ENCODE results near the gene KDM2A.

KDM2A gene

DNA sequence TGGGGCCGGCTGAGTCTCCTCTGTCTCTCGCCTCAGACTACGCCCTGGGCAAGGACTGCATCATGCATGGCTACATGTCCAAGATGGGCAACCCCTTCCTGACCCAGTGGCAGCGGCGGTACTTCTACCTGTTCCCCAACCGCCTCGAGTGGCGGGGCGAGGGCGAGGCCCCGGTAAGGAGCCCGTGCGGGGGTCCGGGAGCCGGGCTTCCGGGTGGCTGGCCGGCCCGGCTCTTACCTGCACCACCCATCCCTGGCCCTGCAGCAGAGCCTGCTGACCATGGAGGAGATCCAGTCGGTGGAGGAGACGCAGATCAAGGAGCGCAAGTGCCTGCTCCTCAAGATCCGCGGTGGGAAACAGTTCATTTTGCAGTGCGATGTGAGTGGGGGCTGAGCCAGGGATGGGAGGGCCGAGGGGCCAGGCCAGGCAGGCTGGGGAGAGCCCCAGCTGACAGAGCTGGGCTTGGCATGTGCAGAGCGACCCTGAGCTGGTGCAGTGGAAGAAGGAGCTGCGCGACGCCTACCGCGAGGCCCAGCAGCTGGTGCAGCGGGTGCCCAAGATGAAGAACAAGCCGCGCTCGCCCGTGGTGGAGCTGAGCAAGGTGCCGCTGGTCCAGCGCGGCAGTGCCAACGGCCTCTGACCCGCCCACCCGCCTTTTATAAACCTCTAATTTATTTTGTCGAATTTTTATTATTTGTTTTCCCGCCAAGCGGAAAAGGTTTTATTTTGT, 165.9 kb downstream of the KDM2A start:
- no peak for DNase-seq (ENCODE audit: low read depth in 2 of 2)

DNA sequence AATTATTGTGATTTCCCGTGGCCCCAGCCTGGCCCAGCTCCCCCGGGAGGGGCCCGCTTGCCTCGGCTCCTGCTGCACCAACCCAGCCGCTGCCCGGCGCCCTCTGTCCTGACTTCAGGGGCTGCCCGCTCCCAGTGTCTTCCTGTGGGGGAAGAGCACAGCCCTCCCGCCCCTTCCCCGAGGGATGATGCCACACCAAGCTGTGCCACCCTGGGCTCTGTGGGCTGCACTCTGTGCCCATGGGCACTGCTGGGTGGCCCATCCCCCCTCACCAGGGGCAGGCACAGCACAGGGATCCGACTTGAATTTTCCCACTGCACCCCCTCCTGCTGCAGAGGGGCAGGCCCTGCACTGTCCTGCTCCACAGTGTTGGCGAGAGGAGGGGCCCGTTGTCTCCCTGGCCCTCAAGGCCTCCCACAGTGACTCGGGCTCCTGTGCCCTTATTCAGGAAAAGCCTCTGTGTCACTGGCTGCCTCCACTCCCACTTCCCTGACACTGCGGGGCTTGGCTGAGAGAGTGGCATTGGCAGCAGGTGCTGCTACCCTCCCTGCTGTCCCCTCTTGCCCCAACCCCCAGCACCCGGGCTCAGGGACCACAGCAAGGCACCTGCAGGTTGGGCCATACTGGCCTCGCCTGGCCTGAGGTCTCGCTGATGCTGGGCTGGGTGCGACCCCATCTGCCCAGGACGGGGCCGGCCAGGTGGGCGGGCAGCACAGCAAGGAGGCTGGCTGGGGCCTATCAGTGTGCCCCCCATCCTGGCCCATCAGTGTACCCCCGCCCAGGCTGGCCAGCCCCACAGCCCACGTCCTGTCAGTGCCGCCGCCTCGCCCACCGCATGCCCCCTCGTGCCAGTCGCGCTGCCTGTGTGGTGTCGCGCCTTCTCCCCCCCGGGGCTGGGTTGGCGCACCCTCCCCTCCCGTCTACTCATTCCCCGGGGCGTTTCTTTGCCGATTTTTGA, 166.8 kb downstream of the KDM2A start:
- no peak for DNase-seq (ENCODE audit: low read depth in 2 of 2)

DNA sequence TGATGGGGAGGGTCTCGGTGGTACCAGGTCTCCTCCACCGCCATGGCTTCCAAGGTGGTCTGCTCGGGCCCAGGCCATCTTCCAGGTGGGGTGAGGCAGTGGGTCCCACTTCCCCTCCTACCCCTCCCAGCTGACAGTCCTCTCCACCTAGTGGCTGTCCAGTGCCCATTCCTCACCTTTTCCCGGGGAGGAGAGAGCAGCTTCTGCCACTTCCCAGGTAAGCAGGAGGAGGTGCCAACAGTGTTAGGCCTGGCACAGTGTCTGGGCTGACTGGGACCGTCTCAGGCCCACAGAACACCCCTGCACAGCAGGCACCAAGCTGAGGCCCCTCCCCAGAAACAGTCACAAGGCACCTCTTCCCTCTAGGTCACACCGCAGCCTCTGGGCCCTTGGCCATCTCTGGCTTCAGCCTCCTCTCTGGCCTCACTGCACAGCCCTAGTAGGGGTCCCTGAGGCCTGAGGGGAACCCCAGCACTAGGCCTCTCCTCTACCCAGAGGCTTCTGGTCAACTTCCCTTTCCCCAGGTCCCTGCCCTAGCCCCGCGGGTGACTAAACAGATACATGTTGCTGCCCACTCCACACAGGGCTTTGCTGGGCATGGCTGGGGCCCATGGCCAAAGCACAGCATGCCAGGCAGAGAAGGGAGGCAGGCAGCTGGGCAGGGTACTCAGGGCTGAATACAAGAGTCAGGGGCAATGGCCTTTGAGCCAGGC, 167.7 kb downstream of the KDM2A start:
- DNase-seq (ENCODE audit: low read depth in 2 of 2): no peak

DNA sequence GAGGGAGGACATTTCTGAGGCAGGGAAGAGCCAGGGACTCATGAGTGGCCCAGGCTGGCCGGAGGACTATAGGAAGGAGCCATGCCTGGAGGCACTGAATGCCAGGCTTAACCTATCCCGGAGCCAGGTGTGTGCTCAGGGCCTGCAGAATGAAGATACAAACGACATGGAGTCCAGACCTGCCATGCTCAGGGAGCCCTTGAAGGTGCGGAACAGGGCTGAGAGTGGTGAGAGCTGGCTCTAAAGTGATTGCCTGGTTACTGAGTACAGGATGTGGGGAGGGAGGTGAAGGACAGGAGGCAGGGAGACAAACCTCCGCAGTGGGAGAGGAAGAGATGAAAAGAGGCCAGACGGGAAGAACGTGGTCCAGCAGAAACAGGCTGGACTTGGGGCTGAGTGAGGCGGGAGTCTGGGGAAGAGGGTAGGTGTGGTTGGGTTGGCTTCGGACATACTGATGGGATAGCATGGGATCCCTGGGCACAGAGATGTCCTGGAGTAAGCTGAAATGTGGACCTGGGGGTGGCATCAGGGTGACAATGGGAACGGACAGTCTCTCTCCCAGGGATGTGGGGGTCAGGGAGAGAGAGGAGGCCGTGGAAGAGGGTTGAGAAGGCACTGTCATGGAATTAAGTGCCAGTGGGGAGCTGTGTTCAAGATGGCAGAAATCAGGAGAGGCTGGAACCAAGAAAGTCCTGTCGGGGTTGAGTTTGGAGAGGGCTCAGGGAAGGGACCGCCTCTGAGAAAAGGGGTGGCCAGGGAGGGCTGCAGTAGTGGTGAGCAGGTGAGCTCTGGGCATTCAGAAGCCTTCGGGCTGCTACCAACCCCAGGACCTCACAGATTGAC, 168.5 kb downstream of the KDM2A start:
- no peak for DNase-seq (ENCODE audit: low read depth in 2 of 2)

DNA sequence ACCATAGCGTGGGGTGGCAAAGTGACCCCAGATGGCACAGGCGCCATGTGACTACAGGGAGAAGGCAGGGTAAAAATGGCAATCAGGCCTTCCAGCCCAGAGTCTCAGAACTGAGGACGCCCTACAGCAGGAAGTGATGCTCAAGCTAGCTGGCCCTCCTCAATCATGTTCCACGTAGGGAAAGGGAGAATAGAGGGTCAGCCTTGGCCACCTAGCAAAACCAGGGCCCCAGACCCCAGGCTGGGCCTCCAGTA, 169.1 kb downstream of the KDM2A start:
- no peak for DNase-seq (ENCODE audit: low read depth in 2 of 2)

DNA sequence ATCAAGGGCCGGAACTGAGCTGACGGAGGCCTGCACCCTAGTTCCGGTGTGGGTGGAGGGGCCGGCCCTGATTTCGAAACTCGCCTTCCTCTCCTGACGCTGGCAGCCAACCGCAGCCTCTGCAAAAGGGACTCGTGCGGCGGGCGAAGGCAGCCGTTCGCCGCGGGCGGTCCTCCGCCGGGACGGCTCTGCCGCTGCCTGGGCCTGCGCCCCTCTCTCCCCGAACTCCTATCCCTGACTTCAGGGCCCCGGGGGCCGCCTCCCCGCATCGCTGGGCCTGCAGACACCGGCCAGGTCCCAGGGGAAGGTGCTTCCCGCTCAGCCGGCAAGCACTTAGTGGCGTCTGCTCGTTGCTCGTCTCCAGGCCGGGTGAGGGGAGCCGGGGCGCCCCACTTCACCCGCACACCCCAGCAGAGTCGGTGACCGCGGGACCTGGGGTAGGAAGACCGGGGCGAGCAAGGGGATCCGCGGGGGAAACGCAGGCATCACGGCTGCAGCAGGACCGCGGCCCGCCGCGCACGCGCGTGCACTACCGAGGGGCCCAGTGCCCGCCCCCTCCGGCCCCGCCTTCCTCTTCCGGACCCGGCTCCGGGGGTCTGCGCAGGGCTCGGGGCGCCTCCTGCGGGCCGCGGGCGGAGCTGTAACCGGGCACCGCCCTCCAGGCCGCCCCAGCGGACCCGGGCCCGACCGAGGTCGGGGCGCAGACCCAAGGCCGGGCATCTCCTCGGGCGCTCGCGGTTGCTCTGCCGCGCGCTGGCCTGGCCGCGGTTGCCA, 169.6 kb downstream of the KDM2A start:
- peak; percentile 86 for DNase-seq (ENCODE audit: low read depth in 2 of 2)

DNA sequence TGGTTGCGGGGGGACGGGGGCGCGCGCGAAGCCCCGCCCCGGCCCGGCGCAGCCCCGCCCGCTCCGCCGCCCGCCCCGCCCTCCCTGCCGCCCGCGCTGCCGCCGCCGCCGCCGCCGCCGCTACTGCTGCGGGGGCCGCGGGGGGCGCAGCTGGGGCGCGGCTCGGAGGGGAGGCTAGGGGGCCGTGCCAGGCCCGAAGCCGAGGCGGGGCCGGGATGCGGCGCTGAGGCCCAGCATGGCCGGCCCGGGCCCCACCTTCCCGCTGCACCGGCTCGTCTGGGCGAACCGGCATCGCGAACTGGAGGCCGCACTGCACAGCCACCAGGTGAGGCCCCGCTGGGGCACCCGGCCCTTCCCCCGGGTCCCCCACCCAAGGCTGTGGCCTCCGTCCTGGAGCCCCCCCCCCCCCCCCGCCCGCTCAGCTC, 170.2 kb downstream of the KDM2A start, which contains the start of gene ANKRD13D:
ANKRD13D (plus strand) TSS at position 78 of the 425 bp plus-strand sequence; CDS start at position 236, 158 bp downstream.
- no peak for DNase-seq (ENCODE audit: low read depth in 2 of 2)

DNA sequence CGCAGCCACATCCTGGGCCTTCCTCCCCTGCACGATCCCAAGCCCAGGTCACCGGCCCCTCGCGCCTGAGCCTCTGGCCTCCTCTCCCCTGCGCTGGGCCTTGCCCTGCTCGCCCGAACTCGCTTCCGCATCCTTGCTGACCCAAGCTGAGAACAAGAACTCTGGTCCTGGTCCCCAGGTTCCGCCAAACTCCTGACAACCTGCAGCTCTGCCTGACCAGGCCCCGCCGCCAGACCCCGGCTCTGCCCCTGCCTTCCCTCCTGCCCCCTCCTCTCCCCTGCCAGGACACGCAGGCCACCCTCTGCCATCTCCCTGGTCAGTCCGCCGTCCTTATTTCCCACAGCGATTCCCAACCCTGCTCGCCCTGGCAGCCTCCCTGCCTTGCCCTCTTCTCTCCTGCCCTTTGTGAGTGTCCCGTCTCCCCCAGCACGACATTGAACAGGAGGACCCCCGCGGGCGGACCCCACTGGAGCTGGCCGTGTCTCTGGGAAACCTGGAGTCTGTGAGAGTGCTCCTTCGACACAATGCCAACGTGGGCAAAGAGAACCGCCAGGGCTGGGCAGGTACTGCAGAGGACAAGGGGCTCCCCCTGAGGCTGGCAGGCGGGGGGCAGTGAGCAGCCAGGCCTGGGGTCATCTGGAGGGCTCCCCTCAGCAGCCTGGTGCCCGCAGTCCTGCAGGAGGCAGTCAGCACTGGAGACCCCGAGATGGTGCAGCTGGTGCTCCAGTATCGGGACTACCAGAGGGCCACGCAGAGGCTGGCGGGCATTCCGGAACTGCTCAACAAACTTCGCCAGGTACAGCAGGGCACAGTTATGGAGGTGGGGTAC, 170.8 kb downstream of the KDM2A start:
- DNase-seq (ENCODE audit: low read depth in 2 of 2): no peak

DNA sequence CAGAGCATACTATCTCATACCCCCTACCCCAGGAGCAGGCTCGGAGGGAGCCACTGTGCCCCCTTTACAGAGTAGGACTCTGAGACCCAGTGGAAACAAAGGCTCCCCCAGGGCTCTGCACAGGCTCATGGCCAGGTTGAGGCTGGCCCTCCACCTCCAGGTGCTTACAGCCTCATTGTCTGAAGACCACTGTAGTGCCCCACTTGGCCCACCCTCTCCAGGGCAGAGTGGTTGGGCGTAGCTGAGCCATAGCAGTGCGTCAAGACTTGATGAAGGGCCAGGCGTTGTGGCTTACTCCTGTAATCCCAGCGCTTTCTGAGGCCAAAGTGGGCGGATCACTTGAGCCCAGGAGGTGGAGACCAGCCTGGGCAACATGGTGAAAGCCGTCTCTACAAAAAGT, 171.7 kb downstream of the KDM2A start:
- no peak for DNase-seq (ENCODE audit: low read depth in 2 of 2)

DNA sequence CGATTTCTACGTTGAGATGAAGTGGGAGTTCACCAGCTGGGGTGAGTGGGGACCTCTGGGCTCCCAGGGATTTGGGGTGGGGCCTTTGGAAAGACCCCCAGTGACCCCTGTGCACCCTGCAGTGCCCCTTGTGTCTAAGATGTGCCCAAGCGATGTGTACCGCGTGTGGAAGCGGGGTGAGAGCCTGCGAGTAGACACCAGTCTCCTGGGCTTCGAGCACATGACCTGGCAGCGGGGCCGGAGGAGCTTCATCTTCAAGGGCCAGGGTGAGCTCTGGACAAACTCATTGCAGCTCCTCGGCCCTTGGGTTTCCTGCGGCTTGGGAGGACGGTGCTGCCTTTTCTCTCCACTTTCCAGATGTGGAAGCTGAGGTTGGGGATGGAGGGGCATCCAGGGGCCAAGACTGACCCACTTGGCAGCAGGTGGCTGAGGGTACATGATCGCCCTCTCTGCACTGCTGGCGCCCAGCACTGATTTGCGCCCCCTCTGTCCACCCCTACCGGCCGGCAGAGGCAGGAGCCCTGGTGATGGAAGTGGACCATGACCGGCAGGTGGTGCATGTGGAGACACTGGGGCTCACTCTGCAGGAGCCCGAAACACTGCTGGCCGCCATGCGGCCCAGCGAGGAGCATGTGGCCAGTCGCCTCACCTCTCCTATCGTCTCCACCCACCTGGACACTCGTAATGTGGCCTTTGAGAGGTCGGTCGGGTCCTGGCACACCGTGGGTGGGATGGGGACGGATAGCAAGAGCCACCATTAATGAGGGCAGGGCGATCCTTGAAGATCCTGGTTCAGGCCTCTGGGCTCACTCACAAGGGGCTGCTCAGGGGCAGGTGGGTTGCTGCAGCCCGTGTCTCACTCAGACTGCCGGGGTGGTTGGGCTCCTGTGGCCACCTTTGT, 172.7 kb downstream of the KDM2A start:
- no peak for DNase-seq (ENCODE audit: low read depth in 2 of 2)

DNA sequence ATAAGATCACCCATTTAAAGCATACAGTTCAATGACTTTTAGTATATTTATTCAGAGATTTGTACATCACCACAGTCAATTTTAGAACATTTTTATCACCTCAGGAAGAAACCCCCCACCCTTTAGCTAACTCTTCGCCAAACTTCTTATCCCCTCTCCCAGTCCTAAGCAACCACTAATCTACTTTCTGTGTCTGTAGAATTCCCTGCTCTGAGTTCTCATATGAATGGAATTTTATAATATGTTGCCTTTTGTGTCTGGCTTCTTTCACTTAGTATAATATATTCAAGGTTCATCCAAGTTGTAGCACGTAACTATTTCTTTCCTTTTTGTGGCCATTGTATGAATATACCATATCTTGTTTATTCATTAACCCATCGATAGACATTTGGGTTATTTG, 173.6 kb downstream of the KDM2A start:
- DNase-seq (ENCODE audit: low read depth in 2 of 2): no peak

DNA sequence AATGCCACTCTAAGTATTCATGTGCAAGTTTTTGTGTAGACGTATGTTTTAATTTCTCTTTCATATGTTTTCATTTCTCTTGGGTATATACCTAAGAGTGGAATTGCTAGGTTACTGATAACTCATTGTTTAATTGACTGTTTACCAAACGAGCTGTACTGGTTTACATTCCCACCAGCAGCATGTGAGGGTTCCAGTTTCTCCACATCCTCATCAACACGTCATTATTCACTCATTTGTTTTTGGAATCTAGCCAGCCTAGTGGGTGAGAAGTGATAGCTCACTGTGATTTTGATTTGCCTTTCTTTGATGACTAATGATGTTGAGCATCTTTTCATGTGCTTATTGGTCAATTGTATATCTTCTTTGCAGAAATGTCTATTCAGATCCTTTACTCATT, 174.0 kb downstream of the KDM2A start:
- no peak for DNase-seq (ENCODE audit: low read depth in 2 of 2)

DNA sequence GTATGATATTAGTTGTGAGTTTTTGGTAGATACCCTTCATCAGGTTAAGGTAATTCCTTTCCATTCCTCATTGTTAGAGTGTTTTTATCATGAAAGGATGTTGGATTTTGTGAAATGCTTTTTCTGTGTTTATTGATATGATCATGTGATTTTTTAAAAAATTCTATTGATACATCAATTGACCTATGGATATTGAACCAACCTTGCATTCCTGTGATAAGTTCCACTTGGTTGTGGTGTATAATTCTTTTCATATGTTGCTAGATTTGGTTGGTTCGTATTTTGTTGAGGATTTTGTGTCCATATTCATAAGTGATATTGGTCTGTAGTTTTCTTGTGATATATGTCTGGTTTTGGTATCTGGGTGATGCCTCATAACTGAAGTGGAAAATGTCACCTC, 176.8 kb downstream of the KDM2A start:
- no peak for DNase-seq (ENCODE audit: low read depth in 2 of 2)

DNA sequence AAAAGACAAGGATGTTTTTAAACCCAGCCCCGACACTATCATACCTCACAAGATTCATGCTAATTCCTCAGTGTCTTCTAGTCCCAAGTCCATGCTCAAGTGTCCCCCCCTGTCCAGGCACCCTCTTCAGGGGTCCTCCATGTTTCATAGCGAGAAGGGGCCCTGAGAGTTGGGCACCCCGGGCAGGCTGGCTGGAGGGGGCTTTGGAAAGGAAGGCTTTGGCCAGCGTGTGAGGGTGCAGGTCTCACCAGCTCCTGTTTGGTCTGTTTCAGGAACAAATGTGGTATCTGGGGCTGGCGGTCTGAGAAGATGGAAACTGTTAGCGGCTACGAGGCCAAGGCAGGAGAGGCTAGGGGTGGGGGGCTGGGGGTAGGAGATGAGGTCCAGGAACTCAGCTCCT, 179.7 kb downstream of the KDM2A start:
- no peak for DNase-seq (ENCODE audit: low read depth in 2 of 2)

DNA sequence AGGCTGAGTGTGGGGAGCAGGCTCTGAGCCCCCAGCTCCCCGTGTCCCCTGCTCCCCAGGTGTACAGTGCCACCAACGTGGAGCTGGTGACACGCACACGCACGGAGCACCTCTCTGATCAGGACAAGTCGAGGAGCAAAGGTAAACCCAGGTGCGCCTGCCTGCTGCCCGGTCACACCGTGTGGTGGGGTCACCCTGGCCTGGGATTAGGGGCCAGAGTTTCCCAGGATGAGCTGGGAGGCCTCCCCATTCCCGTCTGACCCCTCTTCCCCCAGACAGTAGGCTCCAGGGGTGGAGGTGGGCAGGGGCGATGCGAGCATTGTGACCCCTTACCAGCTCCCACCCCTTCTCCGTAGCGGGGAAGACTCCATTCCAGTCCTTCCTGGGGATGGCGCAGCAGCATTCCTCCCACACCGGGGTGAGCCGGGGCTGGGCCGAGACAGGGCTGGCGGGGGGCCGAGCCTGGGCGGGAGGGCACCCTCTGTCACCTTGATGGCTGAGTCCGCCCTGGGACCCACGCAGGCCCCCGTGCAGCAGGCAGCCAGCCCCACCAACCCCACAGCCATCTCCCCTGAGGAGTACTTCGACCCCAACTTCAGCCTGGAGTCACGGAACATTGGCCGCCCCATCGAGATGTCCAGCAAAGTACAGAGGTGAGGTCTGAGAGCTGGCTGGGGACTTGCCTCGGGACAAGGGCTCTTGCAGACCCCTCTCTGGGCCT, 180.6 kb downstream of the KDM2A start:
- DNase-seq (ENCODE audit: low read depth in 2 of 2): no peak

DNA sequence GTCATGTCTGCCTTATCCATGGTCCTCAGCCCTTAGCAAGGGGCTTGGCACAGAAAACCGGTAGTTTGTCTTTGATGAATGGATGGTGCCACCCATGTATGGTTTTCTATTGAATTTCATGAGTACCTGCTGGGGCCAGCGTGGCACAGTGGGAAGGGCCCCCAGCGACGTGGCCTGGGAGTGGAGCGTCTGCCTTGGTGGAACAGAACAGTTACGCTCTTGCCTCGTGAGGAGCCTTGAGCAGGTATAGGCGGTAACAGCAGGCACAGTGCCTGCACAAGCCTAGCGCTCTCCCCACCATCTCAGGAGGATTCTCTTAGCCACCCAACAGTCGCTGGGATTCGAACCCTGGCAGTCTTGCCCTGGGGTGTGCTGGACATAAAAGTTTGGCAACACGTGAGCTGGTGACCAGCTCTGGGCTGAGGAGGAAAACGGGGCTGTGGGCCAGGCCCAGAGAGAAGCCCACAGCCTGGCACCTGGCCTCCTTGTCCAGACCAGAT, 181.2 kb downstream of the KDM2A start:
- DNase-seq (ENCODE audit: low read depth in 2 of 2): no peak

DNA sequence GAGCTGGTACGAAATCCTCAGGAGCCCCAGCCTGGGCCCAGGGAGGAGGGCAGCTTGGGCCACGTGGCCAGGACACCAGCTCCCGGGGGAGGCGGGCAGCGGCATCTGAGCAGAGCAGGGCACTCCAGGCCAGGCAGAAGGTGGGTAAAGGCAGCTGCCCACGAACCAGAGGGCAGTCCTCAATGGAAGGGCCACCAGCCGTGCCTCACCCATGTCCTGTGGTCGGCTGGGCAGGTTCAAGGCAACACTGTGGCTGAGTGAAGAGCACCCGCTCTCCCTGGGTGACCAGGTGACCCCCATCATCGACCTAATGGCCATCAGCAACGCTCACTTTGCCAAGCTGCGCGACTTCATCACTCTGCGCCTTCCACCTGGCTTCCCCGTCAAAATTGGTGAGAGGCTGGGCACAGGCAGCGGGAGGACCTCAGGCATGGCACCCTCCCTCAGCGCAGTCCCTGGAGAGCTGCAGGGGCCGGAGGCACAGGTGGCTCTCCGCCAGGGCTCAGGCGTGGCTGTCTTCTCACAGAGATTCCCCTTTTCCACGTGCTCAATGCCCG, 181.8 kb downstream of the KDM2A start:
- DNase-seq (ENCODE audit: low read depth in 2 of 2): no peak

All from stimulated activated CD8-positive, alpha-beta memory T cell treated with anti-CD3 and anti-CD28 coated beads, Interleukin-15, amount 100 ng/mL, for 48 hours (primary cell).